HG03196 (cell line): ENCODE data around the gene SCN5A.

ENCODE experiments used
- ATAC-seq: cut with Tn5 transposase; IDR thresholded peaks from one replicate; pipeline ENCODE4 v1.9.1; 2021; ENCODE audit not compliant: unreplicated experiment

SCN5A gene

GRCh38 chr3:38562467-38562925, 87.0 kb downstream of the SCN5A start:
- no peak for ATAC-seq

- ATAC-seq, result no peak
These were observed 87.6 kb downstream of the SCN5A start for GRCh38 chr3:38561746-38562466.

- ATAC-seq, result no peak
These were observed 88.3 kb downstream of the SCN5A start for GRCh38 chr3:38560996-38561717.

DNA sequence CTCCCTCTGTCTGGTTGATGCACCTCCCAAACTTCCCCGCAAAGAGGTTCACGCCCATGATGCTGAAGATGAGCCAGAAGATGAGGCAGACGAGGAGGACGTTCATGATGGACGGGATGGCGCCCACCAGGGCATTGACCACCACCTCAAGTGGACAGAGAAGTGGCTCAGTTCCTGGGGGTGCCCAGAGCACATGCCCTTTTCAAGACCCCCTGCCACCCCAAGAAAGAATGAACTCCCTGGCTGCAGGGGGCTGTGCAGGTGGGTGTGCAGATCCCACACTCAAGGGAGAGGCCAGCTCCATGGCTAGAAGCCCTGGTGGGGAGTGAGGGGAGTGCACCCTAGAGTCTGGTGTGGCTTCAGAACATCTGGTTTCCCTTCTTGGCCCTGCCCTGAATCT, 89.2 kb downstream of the SCN5A start:
- ATAC-seq, result no peak

DNA sequence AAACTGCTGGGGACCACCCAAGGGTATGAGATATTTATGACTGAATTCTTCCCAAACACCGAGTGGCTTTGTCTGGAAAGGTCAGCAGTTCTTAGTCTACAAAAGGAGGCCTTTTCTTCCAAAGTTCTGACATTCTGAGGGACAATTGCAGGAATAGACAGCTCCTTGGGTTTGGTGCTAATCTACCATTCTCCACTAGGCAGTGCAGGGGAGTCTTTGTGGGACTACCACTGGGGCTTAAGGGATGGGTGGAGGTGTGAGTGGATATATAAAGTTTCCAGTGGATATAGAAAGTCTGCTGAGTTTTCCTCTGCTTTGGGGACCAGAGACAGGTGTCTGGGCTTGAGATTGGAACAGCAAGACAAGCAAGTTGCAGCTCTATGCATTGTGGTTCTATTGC, 90.6 kb downstream of the SCN5A start:
- no peak for ATAC-seq

GRCh38 chr3:38556640-38557358, 92.7 kb downstream of the SCN5A start:
- no peak for ATAC-seq

- ATAC-seq, result no peak
These were observed 93.6 kb downstream of the SCN5A start for GRCh38 chr3:38555926-38556325.

- ATAC-seq, result no peak
These were observed 94.2 kb downstream of the SCN5A start for GRCh38 chr3:38555149-38555840.

DNA sequence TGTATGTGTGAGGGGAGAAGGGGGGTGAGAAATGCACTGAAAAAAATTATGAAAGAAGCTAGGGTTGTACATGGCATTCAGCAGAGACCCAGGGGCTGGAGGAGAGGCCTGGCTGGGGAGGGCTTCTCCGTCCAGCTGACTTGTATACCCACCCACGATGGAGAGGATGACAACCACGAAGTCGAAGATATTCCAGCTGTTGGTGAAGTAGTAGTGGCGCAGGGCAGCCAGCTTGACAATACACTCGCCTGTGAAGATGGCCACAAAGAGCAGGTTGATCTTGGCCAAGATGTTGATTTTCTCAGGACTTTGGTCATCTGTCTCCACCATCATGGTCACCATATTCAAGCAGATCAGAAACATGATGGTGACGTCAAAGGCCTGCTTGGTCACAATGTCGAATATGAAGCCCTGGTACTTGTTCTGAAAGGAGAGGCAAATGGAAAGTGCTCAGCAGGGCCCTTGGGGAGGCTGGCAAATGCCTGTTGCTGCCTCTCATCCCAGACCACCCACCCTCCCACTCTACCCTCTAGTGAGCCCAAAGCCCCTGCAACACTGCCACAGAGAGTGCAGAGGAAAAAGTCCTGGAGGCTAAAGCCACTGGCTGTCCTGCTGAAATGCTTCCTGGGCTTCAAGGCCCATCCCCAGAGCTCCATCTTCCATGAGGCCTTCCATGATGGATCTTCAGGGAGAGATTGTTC, 95.2 kb downstream of the SCN5A start:
- ATAC-seq, result no peak

- ATAC-seq, result no peak
These were observed 96.4 kb downstream of the SCN5A start for GRCh38 chr3:38553071-38553470.

GRCh38 chr3:38552364-38552763, 97.1 kb downstream of the SCN5A start:
- no peak for ATAC-seq

- ATAC-seq, result no peak
These were observed 98.3 kb downstream of the SCN5A start for GRCh38 chr3:38551026-38551832.

GRCh38 chr3:38549957-38550840, 99.3 kb downstream of the SCN5A start:
- ATAC-seq, result no peak

DNA sequence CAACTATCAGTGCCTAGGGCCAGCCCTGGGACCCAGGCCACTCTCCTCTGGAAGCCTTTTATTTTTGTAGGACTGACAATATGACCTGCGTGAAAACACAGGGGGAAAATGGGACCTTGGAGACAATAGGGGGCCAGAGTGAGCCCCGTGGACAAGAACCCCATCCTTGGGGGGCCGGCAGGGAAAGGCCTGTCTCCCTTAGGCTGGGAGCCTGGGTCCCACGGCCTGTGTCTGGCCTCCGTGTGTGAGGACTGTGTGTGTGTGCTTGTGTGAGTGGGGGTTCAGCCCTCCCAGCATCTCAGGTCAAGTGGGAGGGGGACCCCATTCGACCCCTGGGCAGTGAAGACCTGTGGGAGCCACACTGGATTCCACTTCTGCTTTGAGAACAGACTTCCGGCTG, 100.0 kb downstream of the SCN5A start:
- ATAC-seq, result no peak

DNA sequence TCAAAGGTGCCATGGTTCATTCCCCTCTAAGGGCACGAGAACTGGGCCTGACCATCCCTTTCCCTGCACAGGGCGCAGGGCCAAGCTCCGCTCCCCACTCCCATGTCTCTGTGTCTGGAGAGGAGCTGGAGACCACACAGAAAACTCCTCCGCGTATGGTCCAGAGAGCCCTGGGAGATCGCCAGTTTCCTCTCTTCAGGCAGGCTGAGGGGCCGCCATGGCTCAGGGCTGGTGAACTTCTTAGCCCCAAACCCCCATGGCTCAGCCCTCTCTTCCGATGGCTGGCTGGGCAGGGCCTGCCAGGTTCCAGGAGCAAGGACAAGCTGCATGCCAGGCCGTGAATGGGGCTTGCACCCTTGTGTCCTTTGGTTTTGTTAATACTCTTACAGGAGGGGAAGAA, 100.4 kb downstream of the SCN5A start:
- no peak for ATAC-seq

DNA sequence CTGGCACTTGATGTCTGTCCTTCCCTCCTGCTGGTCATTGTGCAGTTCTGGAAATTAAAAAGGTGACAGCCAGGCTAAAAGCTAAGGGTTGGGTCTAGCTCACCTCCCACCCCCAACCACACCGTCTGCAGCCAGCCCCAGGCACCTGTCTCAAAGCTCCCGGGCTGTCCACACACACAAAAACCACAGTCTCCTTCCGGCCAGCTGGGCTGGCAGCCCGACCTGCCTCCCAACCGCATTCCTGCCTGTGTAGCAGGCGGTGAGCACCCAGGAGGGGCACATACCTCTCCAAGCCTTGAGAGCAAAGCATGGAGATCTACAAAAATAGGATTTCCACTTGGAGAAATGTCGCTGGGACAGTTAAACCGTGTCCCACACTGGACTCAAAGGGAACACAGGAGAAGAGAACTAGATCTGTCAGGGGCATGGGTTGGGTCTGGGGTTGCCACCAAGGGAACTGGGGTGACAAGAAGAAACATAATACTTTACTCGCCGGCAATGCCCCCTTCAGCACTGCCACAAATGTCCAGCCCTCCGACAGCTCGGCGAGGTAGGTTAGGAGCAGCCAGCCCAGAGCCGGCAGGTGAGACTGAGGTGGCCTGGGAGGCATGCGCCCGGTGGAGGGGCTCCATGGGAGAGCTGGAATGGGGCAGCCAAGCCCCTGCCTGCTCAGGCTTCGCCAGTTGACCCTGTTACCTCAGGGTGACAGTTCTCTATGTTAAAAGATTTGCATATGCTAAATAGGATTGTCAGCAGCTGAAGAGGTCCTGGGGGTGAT, 101.1 kb downstream of the SCN5A start:
- no peak for ATAC-seq

DNA sequence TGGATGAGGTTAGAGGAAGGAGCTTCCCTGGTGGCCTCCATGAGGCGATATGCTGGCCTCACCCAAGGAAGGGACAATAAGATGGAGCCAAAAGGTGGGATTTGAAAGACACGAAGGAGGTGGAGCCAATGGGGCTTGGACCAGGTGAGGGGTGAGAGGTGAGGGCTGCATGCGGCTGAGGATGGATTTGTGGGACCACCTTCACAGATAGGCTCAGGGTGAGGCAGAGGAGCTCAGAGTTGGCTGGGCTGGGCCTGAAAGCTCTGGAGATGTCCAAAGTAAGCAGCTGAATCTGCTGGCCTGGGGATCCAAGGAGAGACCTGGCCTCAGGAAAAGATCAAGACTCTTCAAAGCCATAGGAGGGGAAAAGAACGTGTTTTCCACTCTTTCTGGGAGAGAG, 103.5 kb downstream of the SCN5A start:
- ATAC-seq, result no peak

GRCh38 chr3:38545550-38545949, 103.9 kb downstream of the SCN5A start:
- no peak for ATAC-seq
